ENCODE data around the gene VEGFB. TPM values are rescaled to one million over a fixed set of nuclear protein-coding genes. Genes with fewer than 3 reads are reported as not detected.

The VEGFB gene
- total RNA-seq, 1 donor, result 37.6 TPM

GRCh38 chr11:64255135-64256128 lies 21.0 kb downstream of the VEGFB start:
- TF ChIP-seq CTCF (IDR thresholded peaks at IDR 0.05; ENCODE audit: extremely low read depth, low read depth, low read length), result no peak
- H4K20me1 ChIP-seq (ENCODE audit: insufficient read depth, low read length), result no peaks in the 10 kb centered on the region
- peaks cover 7% of the 10 kb centered on the region for H3K4me1 ChIP-seq (ENCODE audit: insufficient read depth, low read length)
- H2AFZ ChIP-seq (ENCODE audit: low read length), result no peak overlapping the region
- no peaks in the 10 kb centered on the region for H3K9me3 ChIP-seq (ENCODE audit: low read depth, low read length)
- H3K36me3 ChIP-seq (ENCODE audit: insufficient read depth, low read length), result peaks cover 30% of the 10 kb centered on the region
- no peak for DNase-seq (ENCODE audit: insufficient read length, low spot score, missing footprints)
- no peak overlapping the region for H3K4me3 ChIP-seq (ENCODE audit: insufficient read depth, low read length)
- peaks cover 30% of the 10 kb centered on the region for H3K79me2 ChIP-seq (ENCODE audit: insufficient read depth, low read length)
- no peak overlapping the region for H3K4me2 ChIP-seq (ENCODE audit: insufficient read depth, low read length)
- H3K27me3 ChIP-seq (ENCODE audit: insufficient read depth, low read length), result no peaks in the 10 kb centered on the region
- H3K27ac ChIP-seq (ENCODE audit: low read depth, low read length), result no peak overlapping the region

- H3K27me3 ChIP-seq (ENCODE audit: insufficient read depth, low read length), result no peaks in the 10 kb centered on the region
- no peak overlapping the region for H3K4me3 ChIP-seq (ENCODE audit: insufficient read depth, low read length)
- H3K9me3 ChIP-seq (ENCODE audit: low read depth, low read length), result no peaks in the 10 kb centered on the region
- no peak for TF ChIP-seq CTCF (IDR thresholded peaks at IDR 0.05; ENCODE audit: extremely low read depth, low read depth, low read length)
- H3K4me1 ChIP-seq (ENCODE audit: insufficient read depth, low read length), result peaks cover 3% of the 10 kb centered on the region
- H3K79me2 ChIP-seq (ENCODE audit: insufficient read depth, low read length), result peaks cover 30% of the 10 kb centered on the region
- no peak overlapping the region for H3K4me2 ChIP-seq (ENCODE audit: insufficient read depth, low read length)
- H2AFZ ChIP-seq (ENCODE audit: low read length), result no peak overlapping the region
- H4K20me1 ChIP-seq (ENCODE audit: insufficient read depth, low read length), result no peaks in the 10 kb centered on the region
- H3K36me3 ChIP-seq (ENCODE audit: insufficient read depth, low read length), result peaks cover 30% of the 10 kb centered on the region
- peak; percentile 82 for DNase-seq (ENCODE audit: insufficient read length, low spot score, missing footprints)
- no peak overlapping the region for H3K27ac ChIP-seq (ENCODE audit: low read depth, low read length)
Measured at GRCh38 chr11:64256300-64256699, 21.9 kb downstream of the VEGFB start.

- H3K9me3 ChIP-seq (ENCODE audit: low read depth, low read length), result no peaks in the 10 kb centered on the region
- no peak overlapping the region for H2AFZ ChIP-seq (ENCODE audit: low read length)
- DNase-seq (ENCODE audit: insufficient read length, low spot score, missing footprints), result peak; percentile 73
- peaks cover 11% of the 10 kb centered on the region for H3K79me2 ChIP-seq (ENCODE audit: insufficient read depth, low read length)
- H3K36me3 ChIP-seq (ENCODE audit: insufficient read depth, low read length), result peaks cover 45% of the 10 kb centered on the region
- H3K27me3 ChIP-seq (ENCODE audit: insufficient read depth, low read length), result no peaks in the 10 kb centered on the region
- H3K4me1 ChIP-seq (ENCODE audit: insufficient read depth, low read length), result peaks cover 8% of the 10 kb centered on the region
- H4K20me1 ChIP-seq (ENCODE audit: insufficient read depth, low read length), result no peaks in the 10 kb centered on the region
- H3K27ac ChIP-seq (ENCODE audit: low read depth, low read length), result no peak overlapping the region
- H3K4me3 ChIP-seq (ENCODE audit: insufficient read depth, low read length), result no peak overlapping the region
- TF ChIP-seq CTCF (IDR thresholded peaks at IDR 0.05; ENCODE audit: extremely low read depth, low read depth, low read length), result no peak
- no peak overlapping the region for H3K4me2 ChIP-seq (ENCODE audit: insufficient read depth, low read length)
Measured at GRCh38 chr11:64258356-64258755, 24.0 kb downstream of the VEGFB start.

GRCh38 chr11:64258946-64259532 lies 24.7 kb downstream of the VEGFB start:
- DNase-seq (ENCODE audit: insufficient read length, low spot score, missing footprints), result peak; percentile 62
- TF ChIP-seq CTCF (IDR thresholded peaks at IDR 0.05; ENCODE audit: extremely low read depth, low read depth, low read length), result no peak
- peaks cover 48% of the 10 kb centered on the region for H3K36me3 ChIP-seq (ENCODE audit: insufficient read depth, low read length)
- H3K4me2 ChIP-seq (ENCODE audit: insufficient read depth, low read length), result no peak overlapping the region
- no peaks in the 10 kb centered on the region for H4K20me1 ChIP-seq (ENCODE audit: insufficient read depth, low read length)
- H2AFZ ChIP-seq (ENCODE audit: low read length), result no peak overlapping the region
- H3K4me3 ChIP-seq (ENCODE audit: insufficient read depth, low read length), result no peak overlapping the region
- no peak overlapping the region for H3K27ac ChIP-seq (ENCODE audit: low read depth, low read length)
- H3K79me2 ChIP-seq (ENCODE audit: insufficient read depth, low read length), result peaks cover 5% of the 10 kb centered on the region
- H3K9me3 ChIP-seq (ENCODE audit: low read depth, low read length), result no peaks in the 10 kb centered on the region
- H3K4me1 ChIP-seq (ENCODE audit: insufficient read depth, low read length), result peaks cover 6% of the 10 kb centered on the region
- no peaks in the 10 kb centered on the region for H3K27me3 ChIP-seq (ENCODE audit: insufficient read depth, low read length)
